Activated CD8-positive, alpha-beta memory T cell treated with anti-CD3 and anti-CD28 coated beads, Interleukin-2, amount 50 U/mL, for 4 hours (primary cell): ENCODE measurements around the gene SOCS3.
A peak's percentile ranks its signal among the peaks of the same experiment; 100 is the strongest.

ENCODE experiments used
- DNase-seq: peaks from one replicate; pipeline ENCODE4 v3.0.0-alpha.2; 2020

SOCS3 gene

GRCh38 chr17:78390241-78391050 lies 30.6 kb upstream of the SOCS3 start:
- no peak for DNase-seq

- DNase-seq, result no peak
Measured at GRCh38 chr17:78387977-78388941, 28.4 kb upstream of the SOCS3 start.

GRCh38 chr17:78384479-78385175 lies 24.8 kb upstream of the SOCS3 start:
- DNase-seq, result no peak

- DNase-seq, result peak; percentile 25
Measured at GRCh38 chr17:78383725-78384471, 24.0 kb upstream of the SOCS3 start.

- peak; percentile 35 for DNase-seq
Measured at GRCh38 chr17:78381601-78382232, 21.8 kb upstream of the SOCS3 start.

- no peak for DNase-seq
Measured at GRCh38 chr17:78380370-78380769, 20.5 kb upstream of the SOCS3 start.

- DNase-seq, result no peak
Measured at GRCh38 chr17:78379131-78379491, 19.2 kb upstream of the SOCS3 start.

GRCh38 chr17:78378225-78379130 lies 18.6 kb upstream of the SOCS3 start, which contains the start of gene PGS1:
TSS of gene PGS1 (plus strand) at chr17:78378649. CDS start at chr17:78378666, 17 bp downstream.
- DNase-seq, result peak; percentile 83

GRCh38 chr17:78377858-78378224 lies 18.0 kb upstream of the SOCS3 start:
- DNase-seq, result no peak

GRCh38 chr17:78376161-78376560 lies 16.3 kb upstream of the SOCS3 start:
- no peak for DNase-seq

- no peak for DNase-seq
Measured at GRCh38 chr17:78375401-78376151, 15.7 kb upstream of the SOCS3 start.

GRCh38 chr17:78374631-78375274 lies 14.9 kb upstream of the SOCS3 start:
- no peak for DNase-seq

GRCh38 chr17:78374189-78374588 lies 14.3 kb upstream of the SOCS3 start:
- no peak for DNase-seq

- DNase-seq, result no peak
Measured at GRCh38 chr17:78372841-78373240, 13.0 kb upstream of the SOCS3 start.

- DNase-seq, result no peak
Measured at GRCh38 chr17:78371056-78371455, 11.2 kb upstream of the SOCS3 start.

GRCh38 chr17:78369791-78370381 lies 10.0 kb upstream of the SOCS3 start:
- DNase-seq, result no peak

- no peak for DNase-seq
Measured at GRCh38 chr17:78368854-78369495, 9.1 kb upstream of the SOCS3 start.

GRCh38 chr17:78368348-78368747 lies 8.5 kb upstream of the SOCS3 start:
- no peak for DNase-seq

GRCh38 chr17:78367193-78367592 lies 7.3 kb upstream of the SOCS3 start:
- no peak for DNase-seq
